ENCODE measurements around the gene UPB1. TPM values are rescaled to one million over a fixed set of nuclear protein-coding genes. Genes with fewer than 3 reads are reported as not detected.

Gene UPB1
- total RNA-seq = 0.09 and 0.94 TPM in 2 replicates

GRCh38 chr22:24494528-24495364, at the start of gene UPB1:
Gene UPB1 (plus strand): TSS chr22:24495332. CDS start chr22:24495404, 72 bp downstream.

GRCh38 chr22:24554313-24555164, 59.4 kb downstream of the UPB1 start, which contains the start of gene GUCD1:
Gene GUCD1 (minus strand): TSS chr22:24555138. CDS start chr22:24554991, 147 bp downstream.

DNA sequence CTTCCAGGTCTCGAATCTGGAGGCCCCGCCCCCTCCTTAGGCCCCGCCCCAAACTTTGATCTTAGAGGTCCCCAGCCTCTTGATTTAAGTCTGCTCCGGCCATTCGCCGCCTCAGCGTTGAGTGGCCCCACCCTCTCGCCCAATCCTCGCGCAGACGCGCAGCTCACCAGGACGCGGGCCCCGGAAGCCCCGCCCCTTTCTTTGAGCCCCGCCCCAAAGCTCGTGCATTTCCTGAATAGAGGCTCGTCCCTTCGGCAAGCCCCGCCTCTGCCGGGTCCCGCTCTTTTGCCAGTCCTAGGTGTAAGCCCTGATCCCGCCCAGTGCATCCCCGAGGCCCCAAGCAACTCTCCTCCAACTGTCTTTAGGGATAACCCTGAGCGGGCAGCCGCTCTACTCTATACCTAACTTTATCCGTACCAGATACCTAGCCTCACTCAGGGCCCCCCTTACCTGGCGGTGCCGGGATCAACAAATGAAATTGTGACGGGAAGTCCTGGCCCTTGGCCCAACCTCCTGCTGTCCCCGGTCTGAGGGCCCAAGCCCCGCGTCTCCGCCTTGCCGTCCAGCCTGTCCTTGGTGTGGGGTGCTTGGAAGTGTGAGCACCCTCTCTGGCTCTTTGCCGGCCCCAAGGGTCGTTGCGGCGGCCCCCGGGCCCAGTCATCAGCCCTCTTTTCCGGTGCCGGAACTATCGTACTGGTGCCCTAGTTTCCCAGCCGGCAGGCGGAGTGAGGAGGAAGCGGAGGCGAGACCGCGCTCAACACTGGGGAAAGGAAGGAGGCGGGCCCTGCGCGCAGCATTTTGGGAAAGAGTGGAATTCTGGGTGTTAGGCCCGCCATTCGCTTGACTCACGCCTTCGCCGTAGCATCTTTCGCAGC, 60.3 kb downstream of the UPB1 start, which contains the start of gene SNRPD3:
TSS of gene SNRPD3 (plus strand) at position 835 of the 875 bp plus-strand sequence. CDS start 1,676 bp downstream, outside the sequence.

Other genes with a start within 250 kb of the UPB1 start
- gene SPECC1L, start 224.5 kb upstream of the UPB1 start, total RNA-seq = 35.4 and 48.1 TPM in 2 replicates
- gene ADORA2A, start 67.7 kb upstream of the UPB1 start, total RNA-seq = 37.6 and 91.5 TPM in 2 replicates
- gene GUCD1, start 59.8 kb downstream of the UPB1 start, total RNA-seq = 149 and 177 TPM in 2 replicates
- 190 and 254 TPM in 2 replicates for gene SNRPD3, start 60.7 kb downstream of the UPB1 start, total RNA-seq
- gene LRRC75B, start 97.7 kb downstream of the UPB1 start, total RNA-seq = 2.3 and 3.5 TPM in 2 replicates
- gene GGT1, start 107.9 kb downstream of the UPB1 start, total RNA-seq = 0.66 and 0.90 TPM in 2 replicates